GM06990 (cell line): Measurements from ENCODE around the gene HMGN3.
A peak's percentile ranks its signal among the peaks of the same experiment; 100 is the strongest.

ENCODE experiments used
- DNase-seq: peaks from one replicate; pipeline ENCODE4 v3.0.0-alpha.2; 2011; ENCODE audit not compliant: insufficient read length; ENCODE audit errors: extremely low read depth
- H3K27me3 ChIP-seq: replicated peaks from 2 replicates; pipeline ENCODE4 v1.6.0; 2011; ENCODE audit warnings: low read length; ENCODE audit not compliant: control insufficient read depth, insufficient read depth
- H3K36me3 ChIP-seq: 2 replicates; pipeline ENCODE4 v1.5.1; 2011; ENCODE audit warnings: low read length; ENCODE audit not compliant: control insufficient read depth, insufficient read depth
- H3K4me3 ChIP-seq: replicated peaks from 2 replicates; pipeline ENCODE4 v1.5.1; 2011; ENCODE audit warnings: low read depth, mild to moderate bottlenecking, control low read depth, low read length
- TF ChIP-seq, protein P1 (sequence below): IDR thresholded peaks from 2 replicates; pipeline ENCODE4 v1.5.1; 2011; ENCODE audit warnings: low read length, control low read depth, mild to moderate bottlenecking, inconsistent platforms; ENCODE audit not compliant: insufficient read depth, poor library complexity, severe bottlenecking

HMGN3 gene

GRCh38 chr6:79250107-79250514, 15.6 kb upstream of the HMGN3 start:
- H3K36me3 ChIP-seq: no peaks in the 10 kb centered on the region
- H3K4me3 ChIP-seq: no peak overlapping the region
- no peaks in the 10 kb centered on the region for H3K27me3 ChIP-seq
- peak; percentile 32 for DNase-seq
- TF ChIP-seq, protein P1, sequence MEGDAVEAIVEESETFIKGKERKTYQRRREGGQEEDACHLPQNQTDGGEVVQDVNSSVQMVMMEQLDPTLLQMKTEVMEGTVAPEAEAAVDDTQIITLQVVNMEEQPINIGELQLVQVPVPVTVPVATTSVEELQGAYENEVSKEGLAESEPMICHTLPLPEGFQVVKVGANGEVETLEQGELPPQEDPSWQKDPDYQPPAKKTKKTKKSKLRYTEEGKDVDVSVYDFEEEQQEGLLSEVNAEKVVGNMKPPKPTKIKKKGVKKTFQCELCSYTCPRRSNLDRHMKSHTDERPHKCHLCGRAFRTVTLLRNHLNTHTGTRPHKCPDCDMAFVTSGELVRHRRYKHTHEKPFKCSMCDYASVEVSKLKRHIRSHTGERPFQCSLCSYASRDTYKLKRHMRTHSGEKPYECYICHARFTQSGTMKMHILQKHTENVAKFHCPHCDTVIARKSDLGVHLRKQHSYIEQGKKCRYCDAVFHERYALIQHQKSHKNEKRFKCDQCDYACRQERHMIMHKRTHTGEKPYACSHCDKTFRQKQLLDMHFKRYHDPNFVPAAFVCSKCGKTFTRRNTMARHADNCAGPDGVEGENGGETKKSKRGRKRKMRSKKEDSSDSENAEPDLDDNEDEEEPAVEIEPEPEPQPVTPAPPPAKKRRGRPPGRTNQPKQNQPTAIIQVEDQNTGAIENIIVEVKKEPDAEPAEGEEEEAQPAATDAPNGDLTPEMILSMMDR: peak; percentile 42

DNA sequence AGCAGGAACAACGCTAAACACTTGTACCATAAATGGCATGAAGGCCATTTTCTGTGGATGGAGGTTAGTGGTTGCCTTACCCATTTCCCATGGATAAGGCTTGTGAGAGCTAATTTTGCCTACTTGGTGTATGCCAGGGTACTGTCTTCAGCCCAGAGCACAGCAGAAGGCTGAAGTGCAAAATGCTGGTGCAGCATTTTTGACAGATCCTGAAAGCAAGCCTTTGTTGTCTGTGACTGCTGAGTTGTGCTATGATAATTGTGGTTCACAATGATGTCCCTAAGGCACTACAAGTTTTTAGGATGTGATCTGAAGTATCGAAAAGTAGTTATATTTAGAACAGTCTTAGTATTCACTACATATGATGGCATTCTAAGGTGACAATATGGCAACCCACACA, 14.7 kb upstream of the HMGN3 start:
- TF ChIP-seq, protein P1: no peak
- no peak overlapping the region for H3K4me3 ChIP-seq
- H3K36me3 ChIP-seq: no peaks in the 10 kb centered on the region
- H3K27me3 ChIP-seq: no peaks in the 10 kb centered on the region
- no peak for DNase-seq

GRCh38 chr6:79246891-79247290, 12.4 kb upstream of the HMGN3 start:
- DNase-seq: no peak
- TF ChIP-seq, protein P1: no peak
- no peak overlapping the region for H3K4me3 ChIP-seq
- no peaks in the 10 kb centered on the region for H3K36me3 ChIP-seq
- H3K27me3 ChIP-seq: no peaks in the 10 kb centered on the region

- no peak for DNase-seq
- TF ChIP-seq, protein P1: no peak
- no peaks in the 10 kb centered on the region for H3K36me3 ChIP-seq
These were observed 6.7 kb upstream of the HMGN3 start for GRCh38 chr6:79241228-79241627.

DNA sequence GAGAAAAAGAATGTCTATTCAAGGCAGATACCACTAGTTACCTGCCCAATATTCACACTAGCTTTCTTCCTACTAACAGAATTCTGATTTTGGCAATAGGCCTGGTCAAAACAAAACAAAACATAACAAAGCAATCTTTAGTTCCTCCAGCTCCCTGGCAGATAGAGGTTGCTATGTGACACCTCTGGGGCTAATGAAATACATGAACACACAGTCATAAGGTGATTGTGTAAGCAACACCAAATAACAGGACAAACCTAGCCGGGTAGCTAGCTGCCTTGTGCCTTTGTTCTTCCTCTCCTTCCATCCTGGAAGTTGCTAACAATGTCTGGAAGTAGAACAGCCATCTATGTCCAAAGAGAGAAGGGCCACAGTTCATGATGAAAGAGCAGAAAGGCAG, 6.0 kb upstream of the HMGN3 start:
- TF ChIP-seq, protein P1: no peak
- H3K27me3 ChIP-seq: no peaks in the 10 kb centered on the region
- DNase-seq: no peak
- no peak overlapping the region for H3K4me3 ChIP-seq
- H3K36me3 ChIP-seq: no peaks in the 10 kb centered on the region

More at GRCh38 chr6:79241228-79241627, 6.7 kb upstream of the HMGN3 start:
- no peak overlapping the region for H3K4me3 ChIP-seq
- no peaks in the 10 kb centered on the region for H3K27me3 ChIP-seq

DNA sequence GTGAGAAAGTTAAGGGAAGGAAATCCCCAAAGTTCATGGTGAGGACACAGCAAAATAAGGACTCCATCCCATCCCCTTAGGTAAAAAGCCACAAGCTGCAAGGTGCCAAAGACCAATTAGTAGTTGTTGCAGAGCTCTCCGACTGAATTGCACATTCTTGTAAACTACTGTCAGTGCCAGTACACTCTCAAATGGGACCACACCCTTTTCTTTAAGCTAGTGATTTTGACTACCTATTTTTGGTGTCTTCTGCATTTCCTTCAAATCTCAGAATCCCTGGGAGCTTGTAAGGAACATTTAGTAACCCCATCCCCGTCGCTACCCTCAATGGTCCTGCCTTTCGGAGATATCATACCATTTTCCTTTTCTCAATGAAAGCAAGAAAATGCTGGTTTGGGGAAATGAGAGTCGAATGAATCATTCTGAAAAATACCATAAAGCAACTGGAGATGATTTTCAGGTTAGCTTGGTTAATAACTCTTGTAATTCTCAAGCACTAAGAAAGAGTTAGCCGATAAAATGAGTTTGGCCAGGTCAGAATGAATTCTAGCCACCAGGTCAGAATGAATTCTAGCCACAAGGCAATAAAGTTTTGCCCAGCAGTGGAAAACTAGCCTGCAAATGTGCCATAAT, 5.2 kb upstream of the HMGN3 start:
- H3K27me3 ChIP-seq: no peaks in the 10 kb centered on the region
- DNase-seq: peak; percentile 35
- H3K36me3 ChIP-seq: no peaks in the 10 kb centered on the region
- TF ChIP-seq, protein P1: no peak
- no peak overlapping the region for H3K4me3 ChIP-seq
